ELR (cell line): ENCODE results near the gene KCND2.

ENCODE experiments used
- DNase-seq: peaks from one replicate; pipeline ENCODE4 v3.0.0-alpha.2; 2015; ENCODE audit warnings: low read depth

Gene KCND2

GRCh38 chr7:120412139-120413050 lies 139.4 kb downstream of the KCND2 start:
- DNase-seq = no peak

GRCh38 chr7:120413164-120413563 lies 140.2 kb downstream of the KCND2 start:
- DNase-seq = no peak

GRCh38 chr7:120417244-120417979 lies 144.4 kb downstream of the KCND2 start:
- no peak for DNase-seq

GRCh38 chr7:120421151-120421651 lies 148.2 kb downstream of the KCND2 start:
- no peak for DNase-seq

GRCh38 chr7:120431016-120431415 lies 158.0 kb downstream of the KCND2 start:
- no peak for DNase-seq

- no peak for DNase-seq
These were observed 163.6 kb downstream of the KCND2 start for GRCh38 chr7:120436487-120437060.

GRCh38 chr7:120441850-120442249 lies 168.9 kb downstream of the KCND2 start:
- no peak for DNase-seq

GRCh38 chr7:120442838-120443237 lies 169.9 kb downstream of the KCND2 start:
- no peak for DNase-seq

- DNase-seq = no peak
These were observed 171.7 kb downstream of the KCND2 start for GRCh38 chr7:120444650-120445049.

- DNase-seq = no peak
These were observed 172.3 kb downstream of the KCND2 start for GRCh38 chr7:120445276-120445675.

- DNase-seq = no peak
These were observed 179.7 kb downstream of the KCND2 start for GRCh38 chr7:120452665-120453064.

GRCh38 chr7:120456699-120457098 lies 183.7 kb downstream of the KCND2 start:
- DNase-seq = no peak

GRCh38 chr7:120460949-120461348 lies 188.0 kb downstream of the KCND2 start:
- DNase-seq = no peak

GRCh38 chr7:120462991-120463390 lies 190.0 kb downstream of the KCND2 start:
- no peak for DNase-seq

GRCh38 chr7:120464104-120464503 lies 191.1 kb downstream of the KCND2 start:
- no peak for DNase-seq

GRCh38 chr7:120467676-120468075 lies 194.7 kb downstream of the KCND2 start:
- DNase-seq = no peak

GRCh38 chr7:120468611-120469010 lies 195.6 kb downstream of the KCND2 start:
- no peak for DNase-seq

- DNase-seq = no peak
These were observed 199.9 kb downstream of the KCND2 start for GRCh38 chr7:120472892-120473291.

GRCh38 chr7:120473352-120473751 lies 200.4 kb downstream of the KCND2 start:
- DNase-seq = no peak

GRCh38 chr7:120475994-120476393 lies 203.0 kb downstream of the KCND2 start:
- no peak for DNase-seq

- no peak for DNase-seq
These were observed 207.5 kb downstream of the KCND2 start for GRCh38 chr7:120480472-120480871.

GRCh38 chr7:120480930-120481329 lies 208.0 kb downstream of the KCND2 start:
- DNase-seq = no peak

- DNase-seq = no peak
These were observed 213.2 kb downstream of the KCND2 start for GRCh38 chr7:120486164-120486563.
